HT1080 (cell line): ENCODE results near the gene PSME3. TPM values are rescaled to one million over a fixed set of nuclear protein-coding genes. Genes with fewer than 3 reads are reported as not detected.
"Not testable (repeated sequence)": the region's sequence is repeated elsewhere in the genome, so short reads cannot be mapped to it uniquely, and the experiment has no call there.

Experiments used
- DNase-seq: peaks from one replicate; pipeline ENCODE4 v3.0.0-alpha.2; 2015; ENCODE audit warnings: low read depth
- total RNA-seq: library from RNA; depleted of rRNA; stranded (reverse); fragments of >200 nt; shearing (Covaris generic); gene quantifications from 2 replicates; pipeline ENCODE4 v1.2.3, GENCODE V29; 2014

Gene PSME3
- total RNA-seq, 1 experiment from 2014 or later, result 205 TPM

DNA sequence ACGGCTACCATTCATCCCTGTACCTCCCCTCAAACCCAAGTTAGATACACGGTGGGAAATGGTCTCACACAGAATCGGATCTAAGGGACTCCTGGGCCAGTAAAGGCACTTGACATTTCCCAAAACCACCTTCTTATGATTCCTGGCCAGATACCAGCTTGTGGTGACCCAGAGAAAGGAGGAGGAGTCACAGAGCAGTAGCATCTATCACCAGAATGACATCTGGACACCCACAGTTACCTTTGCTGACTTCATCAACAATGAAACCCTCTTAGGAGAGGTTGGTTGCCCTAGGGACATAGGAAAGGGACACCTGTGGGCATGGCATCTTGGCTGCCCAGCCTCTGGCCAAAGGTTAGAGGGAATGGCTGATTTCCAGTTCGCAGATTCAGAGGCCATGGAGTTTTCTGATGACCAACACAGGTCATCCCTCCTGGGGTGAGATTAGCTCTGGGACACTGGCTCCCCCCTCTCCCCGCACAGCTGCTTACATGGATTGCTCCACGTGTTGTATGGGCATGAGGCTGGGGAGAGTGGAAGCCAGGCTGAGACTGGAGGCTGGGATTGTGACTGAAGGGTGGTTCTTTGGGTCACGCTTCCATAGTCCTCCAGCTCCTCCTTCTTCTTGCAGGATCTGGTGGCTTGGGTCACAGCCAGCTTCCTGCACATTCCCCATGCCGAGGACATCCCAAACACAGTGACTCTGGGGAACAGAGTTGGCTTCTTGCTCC, 16.4 kb downstream of the PSME3 start:
- no peak for DNase-seq

DNA sequence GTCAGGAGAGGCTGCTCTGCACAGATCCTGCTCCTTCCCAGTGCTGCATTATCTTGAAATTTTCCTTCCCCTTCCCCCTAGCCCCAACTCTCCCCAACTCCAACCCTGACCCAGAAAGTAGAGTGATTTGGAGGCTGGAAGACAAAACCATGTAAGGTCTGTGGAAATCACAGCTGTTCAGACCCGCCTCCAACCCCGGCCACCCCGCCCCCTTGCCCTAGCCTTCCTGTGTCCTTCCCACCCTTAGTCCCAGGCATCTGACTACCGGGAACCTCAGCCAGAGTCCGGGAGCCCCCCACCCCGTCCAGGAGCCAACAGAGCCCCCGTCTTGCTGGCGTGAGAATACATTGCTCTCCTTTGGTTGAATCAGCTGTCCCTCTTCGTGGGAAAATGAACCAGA, 17.8 kb downstream of the PSME3 start, which contains the start of gene AOC3:
Gene AOC3, plus strand, starts transcription at position 246 of the 400 bp plus-strand sequence. Its CDS starts 145 bp downstream, at position 391.
- no peak for DNase-seq

DNA sequence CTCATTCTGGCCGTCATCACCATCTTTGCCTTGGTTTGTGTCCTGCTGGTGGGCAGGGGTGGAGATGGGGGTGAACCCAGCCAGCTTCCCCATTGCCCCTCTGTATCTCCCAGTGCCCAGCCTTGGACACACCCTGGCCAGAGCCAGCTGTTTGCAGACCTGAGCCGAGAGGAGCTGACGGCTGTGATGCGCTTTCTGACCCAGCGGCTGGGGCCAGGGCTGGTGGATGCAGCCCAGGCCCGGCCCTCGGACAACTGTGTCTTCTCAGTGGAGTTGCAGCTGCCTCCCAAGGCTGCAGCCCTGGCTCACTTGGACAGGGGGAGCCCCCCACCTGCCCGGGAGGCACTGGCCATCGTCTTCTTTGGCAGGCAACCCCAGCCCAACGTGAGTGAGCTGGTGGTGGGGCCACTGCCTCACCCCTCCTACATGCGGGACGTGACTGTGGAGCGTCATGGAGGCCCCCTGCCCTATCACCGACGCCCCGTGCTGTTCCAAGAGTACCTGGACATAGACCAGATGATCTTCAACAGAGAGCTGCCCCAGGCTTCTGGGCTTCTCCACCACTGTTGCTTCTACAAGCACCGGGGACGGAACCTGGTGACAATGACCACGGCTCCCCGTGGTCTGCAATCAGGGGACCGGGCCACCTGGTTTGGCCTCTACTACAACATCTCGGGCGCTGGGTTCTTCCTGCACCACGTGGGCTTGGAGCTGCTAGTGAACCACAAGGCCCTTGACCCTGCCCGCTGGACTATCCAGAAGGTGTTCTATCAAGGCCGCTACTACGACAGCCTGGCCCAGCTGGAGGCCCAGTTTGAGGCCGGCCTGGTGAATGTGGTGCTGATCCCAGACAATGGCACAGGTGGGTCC, 18.4 kb downstream of the PSME3 start:
- not testable (repeated sequence) for DNase-seq

DNA sequence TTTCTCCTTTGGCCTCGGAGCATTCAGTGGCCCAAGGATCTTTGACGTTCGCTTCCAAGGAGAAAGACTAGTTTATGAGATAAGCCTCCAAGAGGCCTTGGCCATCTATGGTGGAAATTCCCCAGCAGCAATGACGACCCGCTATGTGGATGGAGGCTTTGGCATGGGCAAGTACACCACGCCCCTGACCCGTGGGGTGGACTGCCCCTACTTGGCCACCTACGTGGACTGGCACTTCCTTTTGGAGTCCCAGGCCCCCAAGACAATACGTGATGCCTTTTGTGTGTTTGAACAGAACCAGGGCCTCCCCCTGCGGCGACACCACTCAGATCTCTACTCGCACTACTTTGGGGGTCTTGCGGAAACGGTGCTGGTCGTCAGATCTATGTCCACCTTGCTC, 19.2 kb downstream of the PSME3 start:
- DNase-seq, result no peak

DNA sequence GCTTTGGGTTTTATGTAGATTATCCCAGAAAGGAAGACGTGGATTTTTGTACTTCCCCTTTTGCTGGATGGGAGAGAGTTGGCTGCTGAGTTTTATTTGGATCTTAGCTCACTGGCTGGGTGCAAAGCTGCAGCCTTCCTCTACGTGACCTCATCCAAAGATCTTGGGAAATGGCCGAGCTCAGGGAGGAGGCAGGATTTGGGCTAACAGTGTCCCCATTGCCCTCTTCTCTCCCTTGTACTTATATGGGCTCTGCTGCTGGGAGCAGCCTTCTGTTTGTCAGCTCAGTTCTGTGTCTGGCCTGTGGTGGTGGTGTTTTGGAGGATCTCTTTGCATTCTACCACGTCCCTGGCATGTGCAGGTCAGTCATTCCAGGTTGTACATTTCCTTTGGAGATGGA, 19.8 kb downstream of the PSME3 start:
- DNase-seq, result no peak

DNA sequence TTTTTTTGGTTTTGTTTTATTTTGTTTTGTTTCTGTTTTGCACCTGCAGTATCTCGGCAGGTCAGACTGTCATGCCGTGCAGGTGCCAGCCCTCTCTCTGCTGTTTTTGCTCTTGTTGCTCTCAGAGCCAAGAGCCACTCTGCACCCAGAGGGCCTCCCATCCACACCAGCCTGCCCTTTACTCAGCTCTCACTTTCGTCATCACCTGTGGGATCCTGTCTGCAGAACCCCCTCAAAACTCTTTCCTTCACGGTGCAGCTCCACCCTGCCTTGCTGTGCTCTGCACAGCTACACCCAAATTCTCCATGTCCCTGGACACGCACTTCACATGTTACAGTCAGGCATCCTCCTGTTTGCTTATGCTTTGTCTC, 20.4 kb downstream of the PSME3 start:
- DNase-seq, result no peak

DNA sequence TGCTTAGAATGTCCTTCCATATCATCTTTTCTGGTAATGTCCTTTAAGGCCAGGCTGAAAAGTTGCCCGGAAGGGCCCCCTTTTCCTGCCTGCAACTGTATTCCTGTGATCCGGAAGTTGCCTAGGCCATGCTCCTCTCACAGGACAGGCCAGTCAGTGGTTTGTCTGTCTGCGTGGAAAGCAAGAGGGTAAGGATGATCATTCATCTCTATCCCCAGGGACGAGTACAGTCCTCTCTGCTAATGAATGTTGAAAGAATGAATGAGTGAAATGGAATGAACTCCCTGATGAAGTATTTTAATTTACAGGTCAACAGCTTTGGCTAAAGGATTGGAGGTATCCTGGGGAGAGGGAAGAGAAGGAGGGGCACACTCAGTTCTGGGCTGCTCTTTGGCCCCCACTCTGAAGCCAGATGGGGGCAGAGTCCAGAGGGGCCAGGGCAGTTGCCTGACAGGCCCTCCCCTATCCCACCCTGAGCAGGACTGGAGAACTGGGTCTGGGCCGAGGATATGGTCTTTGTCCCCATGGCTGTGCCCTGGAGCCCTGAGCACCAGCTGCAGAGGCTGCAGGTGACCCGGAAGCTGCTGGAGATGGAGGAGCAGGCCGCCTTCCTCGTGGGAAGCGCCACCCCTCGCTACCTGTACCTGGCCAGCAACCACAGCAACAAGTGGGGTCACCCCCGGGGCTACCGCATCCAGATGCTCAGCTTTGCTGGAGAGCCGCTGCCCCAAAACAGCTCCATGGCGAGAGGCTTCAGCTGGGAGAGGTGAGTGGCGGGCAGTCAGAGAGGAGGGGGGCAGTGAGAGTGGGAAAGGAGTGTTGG, 21.0 kb downstream of the PSME3 start:
- no peak for DNase-seq

DNA sequence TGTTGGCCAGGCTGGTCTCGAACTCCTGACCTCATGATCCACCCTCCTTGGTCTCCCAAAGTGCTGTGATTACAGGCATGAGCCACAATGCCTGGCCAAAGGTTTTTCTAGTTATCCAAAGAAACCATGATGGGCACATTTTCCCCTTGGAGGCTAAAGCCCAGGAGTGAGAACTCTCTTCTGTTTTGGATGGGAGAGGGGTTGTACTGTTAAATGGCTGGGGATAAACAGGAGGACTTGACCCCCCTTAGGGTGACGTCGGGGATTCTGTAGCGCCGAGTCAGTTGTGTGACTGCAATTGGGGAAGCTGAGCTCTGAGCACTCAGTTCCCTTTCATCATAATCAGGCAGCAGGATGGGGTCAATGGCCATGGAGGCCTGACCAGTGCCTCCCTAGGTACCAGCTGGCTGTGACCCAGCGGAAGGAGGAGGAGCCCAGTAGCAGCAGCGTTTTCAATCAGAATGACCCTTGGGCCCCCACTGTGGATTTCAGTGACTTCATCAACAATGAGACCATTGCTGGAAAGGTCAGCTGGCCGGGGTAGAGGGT, 21.9 kb downstream of the PSME3 start:
- DNase-seq, result no peak

DNA sequence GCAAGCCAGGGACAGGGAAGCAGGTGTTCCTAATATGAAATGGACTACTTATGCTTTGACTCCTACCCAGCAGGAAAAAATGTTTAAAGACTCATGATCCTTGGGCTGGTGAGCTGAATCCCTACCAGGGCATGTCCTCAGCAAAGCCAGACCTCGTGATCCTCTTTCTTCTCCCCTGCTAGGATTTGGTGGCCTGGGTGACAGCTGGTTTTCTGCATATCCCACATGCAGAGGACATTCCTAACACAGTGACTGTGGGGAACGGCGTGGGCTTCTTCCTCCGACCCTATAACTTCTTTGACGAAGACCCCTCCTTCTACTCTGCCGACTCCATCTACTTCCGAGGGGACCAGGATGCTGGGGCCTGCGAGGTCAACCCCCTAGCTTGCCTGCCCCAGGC, 22.9 kb downstream of the PSME3 start:
- DNase-seq, result not testable (repeated sequence)

DNA sequence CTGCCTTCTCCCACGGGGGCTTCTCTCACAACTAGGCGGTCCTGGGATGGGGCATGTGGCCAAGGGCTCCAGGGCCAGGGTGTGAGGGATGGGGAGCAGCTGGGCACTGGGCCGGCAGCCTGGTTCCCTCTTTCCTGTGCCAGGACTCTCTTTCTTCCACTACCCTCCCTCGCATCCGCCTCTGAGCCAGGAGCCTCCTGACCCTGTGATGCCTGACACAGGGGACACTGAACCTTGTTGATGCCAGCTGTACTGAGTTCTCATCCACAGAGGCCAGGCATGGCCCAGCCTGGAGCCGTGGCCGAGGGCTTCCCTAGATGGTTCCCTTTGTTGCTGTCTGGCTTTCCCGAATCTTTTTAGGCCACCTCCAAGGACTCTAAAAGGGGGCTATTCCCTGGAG, 23.3 kb downstream of the PSME3 start:
- DNase-seq, result not testable (repeated sequence)

DNA sequence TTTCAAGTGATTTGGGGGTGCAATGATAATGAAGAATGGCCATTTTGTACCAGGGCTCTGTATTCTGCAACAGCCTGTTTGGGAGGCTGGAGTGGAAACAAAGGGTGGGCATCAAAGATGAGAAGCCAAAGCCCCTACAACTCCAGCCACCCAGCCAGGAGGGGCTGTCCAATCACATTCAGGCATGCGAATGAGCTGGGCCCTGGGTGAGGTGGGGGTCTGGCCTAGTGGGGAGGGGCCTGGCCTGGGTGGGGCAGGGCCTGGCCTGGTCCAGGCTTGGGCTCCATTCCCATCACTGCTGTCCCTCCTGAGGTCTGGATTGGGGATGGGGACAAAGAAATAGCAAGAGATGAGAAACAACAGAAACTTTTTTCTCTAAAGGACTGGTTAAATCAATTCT, 24.2 kb downstream of the PSME3 start:
- no peak for DNase-seq

DNA sequence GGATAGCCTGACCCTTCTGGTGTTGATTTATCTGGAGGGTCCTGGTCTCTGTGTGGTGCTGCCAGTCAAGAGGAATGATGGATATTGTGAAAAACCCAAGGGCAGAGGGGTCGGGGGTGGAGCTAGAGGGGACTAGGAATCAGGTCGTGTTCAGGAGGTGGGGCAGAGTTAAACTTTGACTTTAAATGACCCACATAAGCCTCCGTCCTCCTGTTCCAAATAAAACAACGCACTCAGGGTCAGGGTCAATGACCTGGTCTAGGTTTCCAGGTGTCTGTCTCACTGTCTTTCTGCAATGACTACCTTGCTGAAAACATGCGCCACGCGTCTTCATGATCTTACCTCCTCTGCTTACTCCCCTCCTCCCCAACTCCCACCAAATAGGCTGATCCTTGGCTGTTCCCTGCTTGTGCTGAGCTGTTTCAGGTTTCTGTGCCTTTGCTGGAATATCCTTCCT, 32.5 kb downstream of the PSME3 start:
- DNase-seq, result no peak

DNA sequence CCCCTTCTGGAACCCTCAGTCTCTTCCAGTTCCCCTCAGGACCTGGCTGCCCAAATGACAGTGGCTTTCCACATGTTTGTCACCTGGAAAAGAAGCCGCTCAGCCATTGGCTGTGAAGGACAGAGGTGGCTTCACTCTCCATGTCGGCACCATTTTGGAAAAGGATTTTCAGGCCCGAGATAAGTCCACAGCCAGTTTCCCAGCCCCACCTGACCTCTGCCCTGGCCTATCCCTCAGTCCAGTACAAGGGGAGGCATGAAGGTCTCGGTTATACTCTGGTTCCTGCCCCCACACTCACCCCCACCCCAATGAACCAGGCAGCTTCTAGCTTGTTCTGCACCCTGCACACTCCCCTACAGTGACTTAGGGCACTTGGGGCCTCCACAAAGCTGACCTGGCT, 33.0 kb downstream of the PSME3 start:
- DNase-seq, result no peak

DNA sequence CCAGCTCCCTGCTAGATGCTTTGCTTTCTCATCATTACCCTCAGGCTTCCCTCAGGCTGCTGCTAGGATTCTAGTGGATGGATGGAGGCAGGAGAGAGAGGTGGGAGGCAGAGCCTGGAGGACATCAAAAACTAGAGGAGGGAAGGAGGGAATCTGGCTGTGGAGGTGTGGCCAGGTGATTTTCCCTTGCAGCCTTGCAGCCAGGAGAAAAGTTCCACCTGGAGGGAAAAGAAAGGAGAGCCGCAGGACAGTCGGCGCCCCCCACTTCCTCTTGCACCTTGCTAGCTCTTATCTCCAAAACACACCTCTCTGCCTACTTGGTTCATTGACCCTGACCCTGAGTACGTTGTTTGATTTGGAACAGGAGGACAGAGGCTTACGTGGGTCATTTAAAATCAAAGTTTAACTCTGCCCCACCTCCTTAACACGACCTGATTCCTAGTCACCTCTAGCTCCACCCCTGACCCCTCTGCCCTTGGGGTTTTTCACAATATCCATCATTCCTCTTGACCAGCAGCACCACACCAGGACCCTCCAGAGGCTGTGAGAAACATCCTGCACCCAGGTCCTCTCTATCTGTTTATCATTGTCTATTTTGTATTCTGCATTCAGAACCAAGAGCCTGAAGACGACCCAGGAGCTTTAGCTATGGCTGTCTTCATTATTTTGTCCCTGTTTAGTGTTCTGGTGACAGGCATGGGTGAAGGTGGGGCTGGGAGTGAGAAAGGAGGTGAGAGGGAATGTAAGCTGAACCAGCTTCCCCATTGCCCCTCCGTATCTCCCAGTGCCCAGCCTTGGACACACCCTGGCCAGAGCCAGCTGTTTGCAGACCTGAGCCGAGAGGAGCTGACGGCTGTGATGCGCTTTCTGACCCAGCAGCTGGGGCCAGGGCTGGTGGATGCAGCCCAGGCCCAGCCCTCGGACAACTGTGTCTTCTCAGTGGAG, 33.7 kb downstream of the PSME3 start:
- no peak for DNase-seq

DNA sequence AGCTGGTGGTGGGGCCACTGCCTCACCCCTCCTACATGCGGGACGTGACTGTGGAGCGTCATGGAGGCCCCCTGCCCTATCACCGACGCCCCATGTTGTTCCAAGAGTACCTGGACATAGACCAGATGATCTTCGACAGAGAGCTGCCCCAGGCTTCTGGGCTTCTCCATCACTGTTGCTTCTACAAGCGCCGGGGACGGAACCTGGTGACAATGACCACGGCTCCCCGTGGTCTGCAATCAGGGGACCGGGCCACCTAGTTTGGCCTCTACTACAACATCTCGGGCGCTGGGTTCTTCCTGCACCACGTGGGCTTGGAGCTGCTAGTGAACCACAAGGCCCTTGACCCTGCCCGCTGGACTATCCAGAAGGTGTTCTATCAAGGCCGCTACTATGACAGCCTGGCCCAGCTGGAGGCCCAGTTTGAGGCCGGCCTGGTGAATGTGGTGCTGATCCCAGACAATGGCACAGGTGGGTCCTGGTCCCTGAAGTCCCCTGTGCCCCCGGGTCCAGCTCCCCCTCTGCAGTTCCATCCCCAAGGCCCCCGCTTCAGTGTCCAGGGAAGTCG, 34.6 kb downstream of the PSME3 start:
- DNase-seq, result not testable (repeated sequence)

DNA sequence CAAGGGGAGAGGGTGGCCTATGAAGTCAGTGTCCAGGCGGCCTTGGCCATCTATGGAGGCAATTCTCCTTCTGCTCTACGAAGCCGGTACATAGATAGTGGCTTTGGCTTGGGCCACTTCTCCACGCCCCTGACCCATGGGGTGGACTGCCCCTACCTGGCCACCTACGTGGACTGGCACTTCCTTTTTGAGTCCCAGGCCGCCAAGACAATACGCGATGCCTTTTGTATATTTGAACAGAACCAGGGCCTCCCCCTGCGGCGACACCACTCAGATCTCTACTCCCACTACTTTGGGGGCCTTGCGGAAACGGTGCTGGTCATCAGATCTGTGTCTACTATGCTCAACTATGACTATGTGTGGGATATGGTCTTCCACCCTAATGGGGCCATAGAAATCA, 35.1 kb downstream of the PSME3 start:
- DNase-seq, result no peak

DNA sequence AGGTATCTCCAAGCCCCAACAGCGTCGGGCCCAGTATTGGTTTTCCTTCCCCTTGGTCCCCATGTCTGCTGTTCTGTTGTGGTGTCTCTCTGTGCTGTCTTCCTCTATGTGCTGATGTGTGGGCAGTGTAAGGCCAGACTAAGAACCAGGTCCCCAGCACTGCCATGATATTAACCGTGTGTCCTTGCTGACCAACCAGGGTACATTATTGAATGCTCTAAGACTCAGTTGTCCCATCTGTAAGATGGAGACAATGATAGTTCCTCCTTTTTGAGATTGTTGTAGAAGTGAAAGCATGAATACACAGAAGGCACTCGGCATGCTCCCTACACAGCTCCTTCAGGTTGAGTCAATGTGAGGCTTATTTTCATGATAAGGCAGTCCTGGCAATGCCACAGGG, 38.5 kb downstream of the PSME3 start:
- DNase-seq, result no peak

DNA sequence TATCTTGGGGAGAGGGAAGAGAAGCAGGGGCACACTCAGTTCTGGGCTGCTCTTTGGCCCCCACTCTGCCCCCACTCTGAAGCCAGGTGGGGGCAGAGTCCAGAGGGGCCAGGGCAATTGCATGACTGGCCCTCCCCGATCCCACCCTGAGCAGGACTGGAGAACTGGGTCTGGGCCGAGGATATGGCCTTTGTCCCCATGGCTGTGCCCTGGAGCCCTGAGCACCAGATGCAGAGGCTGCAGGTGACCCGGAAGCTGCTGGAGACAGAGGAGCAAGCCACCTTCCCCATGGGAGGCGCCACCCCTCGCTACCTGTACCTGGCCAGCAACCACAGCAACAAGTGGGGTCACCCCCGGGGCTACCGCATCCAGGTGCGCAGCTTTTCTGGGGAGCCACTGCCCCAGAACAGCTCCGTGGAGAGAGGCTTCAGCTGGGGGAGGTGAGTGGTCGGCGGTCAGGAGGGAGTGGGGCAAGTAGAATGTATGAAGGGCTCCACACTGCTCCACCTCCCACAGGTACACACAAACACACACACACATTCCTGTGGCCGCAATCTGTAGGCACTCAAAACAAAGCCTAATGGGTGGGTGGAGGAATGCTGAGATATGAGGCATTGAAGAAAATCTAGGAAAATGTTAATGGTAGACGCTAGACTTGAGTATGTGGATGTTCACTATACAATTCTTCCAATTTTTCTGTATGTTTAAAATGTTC, 39.2 kb downstream of the PSME3 start:
- no peak for DNase-seq

DNA sequence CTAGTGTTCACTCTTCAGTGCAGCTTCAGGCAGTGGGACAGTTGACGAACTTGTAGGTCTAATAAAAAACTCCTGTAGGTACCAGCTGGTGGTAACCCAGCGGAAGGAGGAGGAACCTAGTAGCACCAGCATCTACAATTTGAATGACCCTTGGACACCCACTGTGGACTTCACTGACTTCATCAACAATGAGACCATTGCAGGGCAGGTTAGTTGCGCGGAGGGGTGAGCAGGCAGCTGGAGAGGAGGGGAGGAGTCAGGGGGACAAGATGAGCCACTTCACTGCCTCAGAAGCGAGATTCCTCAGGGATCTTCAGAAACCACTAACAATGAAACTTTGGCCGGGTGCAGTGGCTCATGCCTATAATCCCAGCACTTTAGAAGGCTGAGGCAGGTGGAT, 40.1 kb downstream of the PSME3 start:
- DNase-seq, result no peak
